K562 treated with DMSO at 1 percent for 4 hours (cell line): ENCODE results near the gene ACBD4. TPM values are rescaled to one million over a fixed set of nuclear protein-coding genes. Genes with fewer than 3 reads are reported as not detected.

Source experiments
- total RNA-seq: library from RNA; unstranded; fragments of 300-600 nt; gene quantifications from 2 replicates; pipeline ENCODE4 v1.2.3, GENCODE V29; 2022; ENCODE audit not compliant: insufficient read depth

Gene ACBD4
- total RNA-seq: 8.8 and 9.0 TPM in 2 replicates

GRCh38 chr17:45135192-45135977 is at the start of gene ACBD4:
ACBD4 (plus strand) TSS chr17:45135687; CDS start chr17:45136145, 458 bp downstream.

GRCh38 chr17:45132320-45132571 is 3.2 kb upstream of the ACBD4 start, which contains the start of gene PLCD3:
PLCD3 (minus strand) TSS chr17:45132515; CDS start chr17:45132410, 105 bp downstream.

GRCh38 chr17:45148183-45149036 is 12.9 kb downstream of the ACBD4 start, which contains the start of gene HEXIM1:
HEXIM1 (plus strand) TSS chr17:45148475; CDS start chr17:45149191, 716 bp downstream.

GRCh38 chr17:45161288-45162024 is 26.0 kb downstream of the ACBD4 start, which contains the start of gene HEXIM2:
HEXIM2 (plus strand) TSS chr17:45161875; CDS start chr17:45162794, 919 bp downstream.

Other genes starting within 250 kb of the ACBD4 start
- gene EFTUD2, start 236.2 kb upstream of the ACBD4 start, total RNA-seq: 75.0 and 82.9 TPM in 2 replicates
- 2.8 and 3.2 TPM in 2 replicates for gene GFAP, start 220.2 kb upstream of the ACBD4 start, total RNA-seq
- 16.8 and 21.5 TPM in 2 replicates for gene KIF18B, start 187.9 kb upstream of the ACBD4 start, total RNA-seq
- gene C1QL1, start 167.4 kb upstream of the ACBD4 start, total RNA-seq: not detected in 2 replicates
- 33.7 and 38.0 TPM in 2 replicates for gene DCAKD, start 84.1 kb upstream of the ACBD4 start, total RNA-seq
- gene NMT1, start 74.4 kb upstream of the ACBD4 start, total RNA-seq: 83.6 and 100 TPM in 2 replicates
- gene PLCD3, start 3.2 kb upstream of the ACBD4 start, total RNA-seq: 13.0 and 45.7 TPM in 2 replicates
- 22.7 and 33.7 TPM in 2 replicates for gene HEXIM1, start 12.8 kb downstream of the ACBD4 start, total RNA-seq
- gene HEXIM2, start 26.2 kb downstream of the ACBD4 start, total RNA-seq: 2.9 and 5.0 TPM in 2 replicates
- 61.9 and 65.1 TPM in 2 replicates for gene FMNL1, start 86.2 kb downstream of the ACBD4 start, total RNA-seq
- not detected in 2 replicates for gene SPATA32, start 126.4 kb downstream of the ACBD4 start, total RNA-seq
- 5.3 TPM in 2 replicates for gene MAP3K14, start 181.3 kb downstream of the ACBD4 start, total RNA-seq